Hindlimb muscle (tissue), 1 donor: ENCODE results near the gene PATJ. TPM values are rescaled to one million over a fixed set of nuclear protein-coding genes. Genes with fewer than 3 reads are reported as not detected.
"Not testable (repeated sequence)": the region's sequence is repeated elsewhere in the genome, so short reads cannot be mapped to it uniquely, and the experiment has no call there.

ENCODE experiments used
- DNase-seq: peaks from one replicate; pipeline ENCODE4 v3.0.0-alpha.2; 2013
- polyA plus RNA-seq: library from polyadenylated mRNA; unstranded; fragments of 120-200 nt; gene quantifications from one replicate; pipeline ENCODE4 v1.2.1, GENCODE V29; 2013; ENCODE audit not compliant: insufficient read length

Gene PATJ
- polyA plus RNA-seq, 1 donor: 3.7 TPM

DNA sequence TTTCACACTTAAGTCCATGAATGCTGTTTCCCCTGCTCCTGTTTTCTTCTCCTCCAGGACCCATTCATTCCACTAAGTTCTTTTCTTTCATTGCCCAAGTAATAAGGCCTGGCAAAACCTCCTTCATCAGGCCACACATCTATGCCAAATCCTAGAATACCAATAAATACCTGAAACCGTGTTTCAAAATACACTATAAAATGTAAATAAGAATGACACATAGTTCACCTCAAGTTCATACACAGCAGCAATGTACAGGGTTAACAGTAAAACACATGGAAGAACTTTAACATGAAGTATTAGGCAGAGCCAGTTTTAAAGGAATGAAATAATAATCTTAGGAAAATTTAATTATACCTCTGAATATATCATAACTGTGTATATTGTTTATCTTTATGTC is 365.6 kb downstream of the PATJ start:
- DNase-seq: no peak

DNA sequence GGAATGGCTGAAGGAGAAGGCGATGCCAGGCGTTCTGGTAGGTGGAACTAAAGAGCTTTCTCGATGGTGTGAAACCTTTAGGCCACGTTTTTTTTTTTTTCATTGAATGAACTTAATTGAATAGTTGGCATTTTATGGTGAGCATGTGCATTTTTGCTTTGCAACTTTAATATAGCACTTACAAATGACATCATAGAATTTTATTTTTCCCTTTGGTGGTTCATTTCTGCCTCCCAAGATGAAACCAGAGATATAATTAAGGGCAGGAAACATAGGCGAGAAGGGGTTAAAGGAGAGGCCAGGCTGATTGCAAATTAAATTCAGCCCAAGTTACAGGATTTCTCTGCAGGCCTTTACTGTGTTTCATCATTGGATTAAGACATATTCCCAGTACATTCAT is 366.8 kb downstream of the PATJ start:
- no peak for DNase-seq

DNA sequence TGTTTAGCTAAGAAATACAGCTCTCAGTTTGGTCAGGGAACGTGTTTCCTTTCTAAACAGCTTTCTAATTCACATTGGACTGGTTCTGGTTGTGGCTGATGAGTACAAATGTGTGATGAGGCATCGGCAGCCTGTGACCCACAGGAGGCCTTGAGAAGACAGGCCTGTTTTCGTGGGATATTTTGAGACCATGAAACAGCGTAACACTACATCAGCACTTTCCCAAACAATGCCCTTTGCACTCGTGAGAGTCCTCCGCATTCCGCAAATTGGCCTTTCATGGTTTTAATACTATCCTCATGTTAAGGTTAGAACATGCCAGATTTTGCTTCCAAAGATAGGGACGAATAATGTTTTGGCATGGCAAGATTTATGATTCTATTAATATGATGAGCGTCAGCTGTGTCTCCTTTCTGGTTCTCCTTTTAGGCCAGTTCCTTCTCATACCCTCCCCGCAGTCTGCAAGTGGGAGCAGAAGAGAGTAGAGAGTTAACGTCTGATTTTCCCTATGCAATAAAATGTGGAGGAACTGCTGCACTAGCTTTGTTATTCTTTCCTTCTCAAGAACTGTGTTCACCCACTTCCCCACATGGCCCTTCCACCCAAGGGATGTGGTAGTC is 368.0 kb downstream of the PATJ start:
- DNase-seq: no peak

DNA sequence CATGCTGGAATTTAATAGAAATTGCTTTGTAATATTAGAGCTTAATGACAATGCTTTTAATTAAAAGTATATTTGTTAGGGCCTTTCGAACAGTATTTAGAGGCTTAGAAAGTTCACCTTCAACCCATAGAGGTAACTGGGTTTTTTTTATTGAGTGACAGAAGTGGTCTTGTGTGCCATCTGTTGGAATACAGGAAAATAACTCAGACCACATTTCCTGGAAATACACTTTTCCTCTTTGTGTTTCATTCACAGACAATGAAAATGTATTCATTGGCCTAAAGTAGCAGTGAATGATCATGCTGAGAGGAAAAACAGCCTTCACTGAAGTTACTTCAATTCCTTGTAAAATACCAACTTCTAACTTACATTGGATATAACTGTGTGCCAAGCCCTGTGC is 368.8 kb downstream of the PATJ start:
- DNase-seq: no peak

DNA sequence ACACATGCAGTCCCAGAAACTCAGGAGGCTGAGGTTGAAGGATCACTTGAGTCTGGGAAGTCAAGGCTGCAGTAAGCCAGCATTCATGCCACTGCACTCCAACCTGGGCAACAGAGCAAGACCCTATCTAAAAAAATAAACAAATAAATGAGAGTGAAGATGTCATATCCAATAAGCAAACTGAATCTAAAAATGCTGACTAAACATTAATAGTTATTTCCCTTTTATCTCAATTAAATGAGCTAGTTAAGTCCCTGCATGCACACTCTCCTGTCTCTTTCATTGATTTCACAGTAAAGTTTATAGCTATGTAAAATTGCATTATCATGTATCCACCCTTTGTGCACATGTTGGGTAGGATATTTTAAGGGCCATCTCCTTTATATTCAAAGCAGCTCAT is 371.2 kb downstream of the PATJ start:
- no peak for DNase-seq

DNA sequence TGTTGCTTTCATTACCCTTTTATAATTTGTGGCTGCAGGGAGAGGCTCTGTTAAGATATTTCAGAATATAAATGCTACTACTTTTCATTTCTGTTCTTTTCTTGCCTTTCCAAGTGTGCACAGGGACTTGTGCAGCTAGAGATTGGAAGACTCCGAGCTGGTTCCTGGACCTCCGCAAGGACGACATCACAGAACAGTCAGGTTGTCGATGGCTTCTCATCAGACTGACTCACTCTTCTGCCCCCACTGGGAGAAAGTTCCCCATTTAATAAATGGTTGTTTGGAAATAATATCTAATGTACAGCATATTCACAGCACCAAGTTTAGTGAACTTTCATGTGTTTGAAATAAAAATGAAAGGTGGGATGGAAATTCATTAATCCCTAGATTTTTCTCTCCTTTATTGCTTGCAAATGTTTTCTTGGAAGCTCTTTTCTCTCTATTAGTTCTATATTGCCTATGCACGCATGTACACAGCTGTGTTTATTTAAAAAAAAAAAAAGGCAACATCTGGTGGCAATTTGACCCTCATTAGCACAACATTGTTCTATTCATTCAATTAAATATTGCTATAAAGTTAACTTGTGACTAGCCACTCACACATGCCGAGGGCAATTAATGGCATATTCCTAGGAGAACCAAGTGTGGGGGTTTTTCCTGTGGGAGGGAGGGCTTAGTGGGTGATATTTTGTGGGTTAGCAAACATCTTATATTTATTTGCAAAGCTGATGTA is 374.9 kb downstream of the PATJ start:
- no peak for DNase-seq

DNA sequence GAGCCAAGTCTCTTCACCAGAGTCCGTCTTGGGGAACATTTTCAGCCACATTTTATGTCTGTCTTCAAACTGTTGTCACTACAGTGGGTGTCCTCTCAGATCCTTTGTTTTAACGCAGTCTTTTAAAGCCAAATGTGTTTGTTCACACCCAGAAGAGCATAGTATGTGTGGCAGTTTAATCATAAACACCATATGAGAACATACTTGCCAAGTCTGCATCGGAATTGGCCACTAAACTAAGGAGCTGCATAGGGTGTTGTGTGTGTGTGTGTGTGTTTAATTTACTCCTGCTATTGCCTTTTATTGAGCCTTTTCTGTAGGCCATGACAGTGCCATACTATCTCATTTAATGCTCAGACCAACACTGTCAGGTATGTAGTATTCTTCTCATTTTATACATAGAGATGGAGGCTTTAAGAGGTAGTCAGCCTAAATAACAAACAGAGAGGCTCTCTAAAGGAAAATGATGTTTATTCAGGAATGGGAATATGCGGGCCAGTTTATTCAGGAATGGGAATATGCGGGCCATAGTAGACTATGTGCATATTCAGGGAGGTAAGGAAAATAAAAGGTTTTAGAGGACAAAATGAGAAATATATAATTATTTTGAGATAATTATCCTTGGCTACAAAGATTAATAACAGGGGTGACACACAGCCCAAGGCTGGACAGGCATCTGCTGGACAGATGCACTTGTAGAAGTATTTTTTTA is 384.5 kb downstream of the PATJ start:
- DNase-seq: no peak

DNA sequence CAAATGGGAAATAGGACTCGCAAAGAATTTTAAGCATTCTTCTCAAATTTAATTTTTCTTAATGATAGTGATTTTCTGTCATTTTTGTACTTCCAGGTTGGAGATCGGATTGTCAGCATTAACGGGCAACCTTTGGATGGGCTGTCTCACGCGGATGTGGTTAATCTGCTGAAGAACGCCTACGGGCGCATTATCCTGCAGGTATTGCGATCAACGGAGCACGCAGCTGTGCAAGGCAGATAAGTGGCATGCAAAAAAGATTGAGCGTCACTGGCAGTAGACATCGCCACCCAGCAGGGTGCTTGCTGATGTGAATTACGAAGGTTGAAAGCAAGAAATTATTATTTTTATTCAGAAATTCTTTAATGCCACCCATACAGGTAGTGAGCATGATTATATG is 386.5 kb downstream of the PATJ start:
- DNase-seq: no peak

DNA sequence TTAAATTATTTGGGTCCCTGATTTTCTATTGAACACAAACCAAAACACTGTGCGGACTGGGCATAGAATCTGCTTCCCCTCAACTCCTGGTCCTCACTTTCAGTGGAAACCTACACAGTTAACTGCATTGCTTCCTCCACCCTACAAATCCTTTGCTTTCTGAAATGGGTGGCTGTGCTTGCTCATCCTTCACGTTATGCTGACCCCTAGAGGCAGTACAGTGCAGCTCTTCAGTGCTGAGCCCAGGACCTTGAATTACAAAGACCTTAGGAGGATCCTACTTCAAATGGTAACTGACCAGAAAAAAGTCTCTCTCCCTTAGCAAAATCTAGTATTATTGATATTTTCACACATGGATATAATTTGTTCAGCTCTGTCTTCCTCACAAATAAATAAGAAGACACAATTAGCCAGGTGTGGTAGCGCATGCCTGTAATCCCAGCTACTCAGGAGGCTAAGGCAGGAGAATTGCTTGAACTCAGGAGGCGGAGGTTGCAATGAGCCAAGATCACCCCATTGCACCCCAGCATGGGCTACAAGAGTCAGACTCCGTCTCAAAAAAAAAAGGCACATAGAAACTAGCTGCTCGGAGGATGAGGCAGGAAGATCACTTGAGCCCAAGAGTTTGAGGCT is 388.9 kb downstream of the PATJ start:
- DNase-seq: peak; percentile 55

DNA sequence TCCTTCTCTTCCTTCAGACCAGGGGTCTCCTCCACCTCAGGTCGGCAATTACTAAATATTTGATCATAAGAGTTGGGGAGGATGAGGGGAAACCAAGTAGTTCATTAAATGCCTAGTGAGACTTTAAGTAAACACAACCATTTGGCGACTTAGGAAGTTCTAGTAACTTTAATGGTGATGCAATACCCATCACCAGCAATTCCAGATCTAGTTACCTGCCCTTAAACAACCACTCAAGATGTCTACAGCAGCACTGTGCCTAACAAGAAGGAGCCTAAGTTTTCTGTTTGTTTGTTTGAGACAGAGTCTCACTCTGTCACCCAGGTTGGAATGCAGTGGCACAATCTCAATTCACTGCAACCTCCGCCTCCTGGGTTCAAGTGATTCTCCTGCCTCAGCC is 395.7 kb downstream of the PATJ start:
- DNase-seq: no peak

DNA sequence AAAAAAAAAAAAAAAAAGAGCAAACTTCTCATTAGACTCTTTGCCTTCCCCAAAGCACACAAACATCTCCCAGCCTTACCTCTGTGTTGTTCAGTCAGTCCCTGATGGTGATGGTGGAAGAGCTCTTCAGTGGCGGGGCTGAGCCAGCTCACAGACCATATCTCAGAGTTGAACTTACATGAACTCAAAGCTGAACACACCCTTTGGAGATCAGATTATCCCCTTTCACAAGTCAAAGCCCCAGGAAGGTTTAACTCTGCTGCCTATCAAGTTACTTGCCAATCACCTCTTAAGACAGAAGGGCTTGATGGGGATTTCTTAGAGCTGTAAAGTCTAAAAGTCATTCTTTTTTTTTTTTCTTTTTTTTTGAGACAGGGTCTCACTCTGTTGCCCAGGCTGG is 397.1 kb downstream of the PATJ start:
- DNase-seq: no peak

DNA sequence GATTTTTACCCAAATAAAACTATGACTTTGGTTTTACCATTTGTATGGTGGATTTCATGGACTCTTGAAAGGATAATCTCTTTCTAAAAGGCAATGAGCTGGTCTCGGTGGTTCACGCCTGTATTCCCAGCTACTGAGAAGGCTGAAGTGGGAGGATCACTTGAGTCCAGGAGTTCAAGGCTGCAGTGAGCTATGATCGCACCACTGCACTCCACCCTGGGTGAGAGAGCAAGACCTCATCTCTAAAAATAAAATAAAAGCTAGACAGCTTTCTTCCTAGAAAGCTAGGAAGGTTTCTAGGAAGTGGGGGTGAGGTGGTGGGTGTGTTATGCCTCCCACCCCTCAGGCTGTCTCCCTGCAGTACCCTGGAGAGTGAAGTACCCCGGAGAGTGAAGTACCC is 398.4 kb downstream of the PATJ start:
- DNase-seq: no peak

DNA sequence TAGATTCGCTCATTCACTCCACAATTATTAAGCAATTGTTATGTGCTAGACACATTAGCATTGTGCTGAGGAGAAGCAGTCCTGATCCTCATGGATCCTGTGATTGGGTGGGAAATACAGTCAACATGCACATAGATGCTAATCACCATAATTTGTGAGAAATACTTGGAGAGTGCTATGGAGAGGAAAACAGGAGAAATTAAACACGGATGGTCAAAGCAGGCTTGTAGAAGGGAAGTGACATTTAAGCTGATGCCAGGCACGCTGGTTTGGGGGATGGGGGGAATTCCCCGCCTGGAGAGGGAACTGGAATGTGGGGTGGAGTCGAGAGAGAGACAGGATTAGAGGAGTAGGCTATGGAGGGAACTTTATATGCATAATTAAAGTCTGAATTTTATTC is 400.2 kb downstream of the PATJ start:
- DNase-seq: no peak

DNA sequence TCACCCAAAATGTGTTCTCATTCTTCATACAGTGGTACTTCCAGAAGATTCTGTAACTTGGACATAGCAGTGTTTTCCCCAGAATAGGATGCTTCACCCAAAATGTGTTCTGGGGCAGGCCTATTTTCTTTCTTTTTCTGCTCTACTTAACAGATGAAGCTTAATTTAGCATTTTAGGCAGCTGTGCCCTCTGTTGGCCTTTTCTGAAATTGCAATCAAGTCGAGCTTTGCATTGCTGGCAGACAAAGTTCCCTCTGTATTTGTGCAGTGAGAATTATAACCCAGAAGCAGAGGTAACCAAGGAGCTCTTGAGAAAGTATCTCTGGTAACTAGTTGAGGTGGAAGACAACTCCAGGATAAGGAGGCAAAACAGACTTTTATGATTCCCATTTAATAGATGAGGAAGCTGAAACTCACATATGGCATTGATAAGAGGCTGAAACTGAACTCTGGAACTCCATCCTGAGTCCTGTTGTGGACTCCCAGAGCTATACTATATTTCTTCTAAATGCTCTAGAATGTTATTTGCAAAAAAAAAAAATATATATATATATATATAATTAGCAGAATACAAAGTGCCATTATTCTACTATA is 402.1 kb downstream of the PATJ start:
- DNase-seq: peak; percentile 58

DNA sequence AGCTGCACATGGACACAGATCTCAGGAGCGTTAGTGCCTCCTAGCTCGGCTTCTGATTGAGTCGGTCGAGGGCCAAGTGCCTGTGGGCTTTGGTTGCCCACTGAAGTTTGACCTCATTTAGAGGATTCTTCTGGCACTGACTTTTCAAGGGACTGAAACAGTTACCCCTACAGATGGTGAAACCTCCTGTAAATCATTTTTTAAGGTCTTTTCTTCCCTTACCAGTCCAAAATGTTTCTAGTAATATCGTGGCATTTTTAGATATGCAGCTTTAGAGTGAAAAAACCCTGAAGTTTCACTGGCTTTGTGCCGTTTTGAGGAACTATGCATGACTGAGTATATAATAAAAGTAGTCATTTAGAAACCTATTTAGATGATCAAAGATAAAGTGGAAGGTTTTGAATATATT is 417.7 kb downstream of the PATJ start:
- DNase-seq: no peak

DNA sequence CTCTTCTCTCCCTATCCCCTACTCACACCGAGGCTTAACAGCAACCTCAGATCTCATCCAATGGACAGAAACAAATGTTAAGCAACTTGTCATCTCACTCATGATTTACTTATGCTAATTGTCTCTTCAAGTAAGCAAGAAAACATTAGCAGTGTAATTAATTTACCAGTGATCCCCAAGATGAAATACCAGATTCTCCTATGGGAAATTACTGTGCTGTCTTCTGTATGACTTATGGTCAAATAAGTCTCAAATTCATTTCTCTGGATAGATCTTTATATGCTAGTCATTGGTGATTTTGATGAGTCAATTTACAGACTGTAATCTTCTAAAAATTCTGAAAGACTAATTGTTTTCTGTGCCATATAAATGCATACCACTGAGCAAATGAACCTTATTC is 419.4 kb downstream of the PATJ start:
- no peak for DNase-seq

DNA sequence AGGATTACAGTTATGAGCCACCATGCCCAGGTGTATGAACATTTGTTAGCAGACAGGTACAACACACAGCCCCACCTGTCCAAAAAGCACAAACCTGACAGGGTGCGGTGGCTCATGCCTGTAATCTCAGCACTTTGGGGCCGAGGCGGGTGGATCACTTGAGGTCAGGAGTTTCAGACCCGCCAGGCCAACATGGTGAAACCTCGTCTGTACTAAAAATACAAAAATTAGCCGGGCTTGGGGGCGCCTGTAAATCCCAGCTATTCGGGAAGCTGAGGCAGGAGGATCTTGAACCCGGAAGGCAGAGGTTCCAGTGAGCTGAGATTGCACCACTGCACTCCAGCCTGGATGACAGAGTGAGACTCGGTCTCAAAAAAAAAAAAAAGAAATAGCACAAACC is 428.1 kb downstream of the PATJ start:
- not testable (repeated sequence) for DNase-seq

DNA sequence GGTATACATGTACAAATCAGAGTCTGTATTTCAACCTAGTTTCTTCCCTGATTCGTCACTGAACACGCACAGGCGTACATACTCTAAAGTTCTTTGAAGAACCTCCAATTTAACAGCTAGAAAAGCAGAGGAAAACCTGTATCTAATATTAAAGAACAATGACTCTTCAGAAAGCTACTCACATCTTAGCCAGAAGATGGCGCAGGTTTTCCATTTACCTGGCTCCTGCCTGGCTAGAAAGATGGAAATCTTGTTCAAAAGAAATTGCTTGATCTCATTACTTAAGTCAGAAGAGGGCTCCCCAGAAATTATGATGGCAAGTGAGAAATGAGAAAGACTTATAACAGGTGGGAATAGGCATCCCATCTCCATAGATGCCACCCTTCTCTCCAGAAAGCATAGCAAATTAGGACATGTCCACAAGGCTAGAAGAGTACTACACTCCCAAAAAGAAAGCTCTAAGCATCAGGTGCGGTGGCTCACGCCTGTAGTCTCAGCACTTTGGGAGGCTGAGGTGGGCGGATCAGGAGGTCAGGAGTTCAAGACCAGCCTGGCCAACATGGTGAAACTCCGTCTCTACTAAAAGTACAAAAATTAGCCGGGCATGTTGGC is 433.4 kb downstream of the PATJ start:
- DNase-seq: peak; percentile 58

DNA sequence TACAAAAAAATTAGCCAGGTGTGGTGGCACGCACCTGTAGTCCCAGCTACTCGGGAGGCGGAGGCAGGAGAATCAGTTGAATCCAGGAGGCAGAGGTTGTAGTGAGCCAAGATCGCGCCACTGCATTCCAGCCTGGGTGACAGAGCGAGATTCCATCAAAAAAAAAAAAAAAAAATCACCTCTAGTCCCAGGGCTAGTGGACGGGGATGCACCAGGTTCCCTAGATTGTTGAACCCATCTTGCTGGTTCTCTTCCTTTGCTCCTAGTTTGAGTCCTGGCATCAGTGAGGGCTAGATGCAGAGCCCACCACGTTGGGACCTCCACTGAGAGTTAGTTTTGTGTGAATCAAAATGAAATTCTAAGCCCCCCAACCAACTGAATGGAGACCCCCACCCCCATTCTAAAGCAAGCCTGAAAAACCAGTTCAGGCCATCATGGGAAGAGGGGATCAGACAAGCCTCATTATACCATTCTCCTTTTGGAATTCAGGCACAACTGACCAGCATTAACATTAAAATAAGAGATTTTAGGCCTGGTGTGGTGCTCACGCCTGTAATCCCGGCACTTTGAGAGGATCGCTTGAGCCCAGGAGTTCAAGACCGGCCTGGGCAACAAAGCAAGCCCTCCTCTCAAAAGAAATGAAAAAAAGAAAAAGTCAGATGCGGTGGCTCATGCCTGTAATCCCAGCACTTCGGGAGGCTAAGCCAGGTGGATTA is 434.5 kb downstream of the PATJ start:
- DNase-seq: no peak

DNA sequence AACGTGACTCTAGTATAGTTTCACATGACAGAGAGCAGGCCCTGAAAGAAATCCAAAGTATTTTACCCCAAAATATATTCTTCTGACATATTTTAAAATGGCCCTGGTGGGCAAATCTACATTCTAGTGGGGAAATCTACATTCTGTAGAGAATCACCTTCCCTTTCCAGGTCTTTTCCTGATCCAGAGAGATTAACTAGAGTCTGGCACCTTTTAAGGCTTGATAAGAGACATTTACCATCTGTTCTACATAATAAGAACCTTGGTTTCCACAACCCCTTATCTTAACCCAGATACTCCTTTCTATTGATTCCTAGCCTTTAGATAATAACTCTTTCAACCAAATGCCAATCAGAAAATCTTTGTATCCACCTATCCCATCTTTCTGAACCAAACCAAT is 435.3 kb downstream of the PATJ start:
- no peak for DNase-seq

DNA sequence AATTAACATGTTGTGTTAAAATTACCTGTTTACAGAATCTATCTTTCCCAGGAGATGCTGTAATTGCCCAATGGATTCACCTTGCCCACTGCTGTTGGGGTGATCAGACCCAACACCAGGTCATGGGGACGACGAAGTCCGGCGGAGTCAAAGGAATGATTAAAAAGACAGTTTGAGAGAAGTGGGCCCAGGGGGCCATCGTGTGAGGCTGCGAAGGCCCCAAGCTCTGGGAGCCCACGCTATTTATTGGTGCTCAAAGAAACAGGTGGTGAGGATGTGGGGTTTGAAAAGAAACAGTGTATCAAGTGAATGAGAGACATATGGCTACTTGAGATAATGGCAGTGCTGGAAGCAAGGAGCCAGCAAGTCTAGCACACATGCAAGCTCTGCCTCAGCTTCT is 436.1 kb downstream of the PATJ start:
- DNase-seq: no peak

DNA sequence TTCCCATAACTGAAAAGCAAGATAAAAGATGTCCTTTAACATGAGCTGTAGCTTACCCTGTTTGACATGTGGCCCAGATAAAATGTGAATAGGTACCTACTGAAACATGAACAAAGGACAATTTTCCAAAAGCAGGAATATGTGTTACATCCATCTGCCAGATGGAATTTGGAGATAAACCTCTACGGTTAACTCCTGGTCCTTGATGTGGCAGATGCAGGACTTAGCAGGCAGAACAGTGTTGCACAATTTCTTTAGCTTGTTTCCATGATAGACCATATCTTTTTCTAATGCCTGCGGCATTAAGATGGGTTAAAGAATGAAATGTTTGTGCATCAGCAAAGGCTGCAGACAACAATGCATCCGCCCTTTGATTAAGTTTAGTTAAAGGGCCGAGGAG is 437.8 kb downstream of the PATJ start:
- DNase-seq: not testable (repeated sequence)
